Stomach (tissue), 4 donors: ENCODE results near the gene CCDC167.

Source experiments
- EP300 ChIP-seq: sonication (generic); formaldehyde crosslinking; IDR thresholded peaks from one replicate; pipeline ENCODE4 v1.6.1; 2017; ENCODE audit warnings: antibody characterized with exemption
- POLR2A ChIP-seq, 4 donors: fragments of 450-650 bp; IDR thresholded peaks; one replicate each; pipeline ENCODE4 v1.6.1; 2016; ENCODE audit warnings: antibody characterized with exemption in 4 of 4, control low read depth in 2 of 4, mild to moderate bottlenecking in 1 of 4, moderate library complexity in 1 of 4
- POLR2AphosphoS5 ChIP-seq, 3 donors: sonication (generic); formaldehyde crosslinking; IDR thresholded peaks; one replicate each; pipeline ENCODE4 v1.6.1; 2016; ENCODE audit warnings: antibody characterized with exemption in 3 of 3
- TF ChIP-seq, protein P1 (sequence below), 7 experiments: fragments of 450-650 bp in 4 of 7; fragments of 200-600 bp in 3 of 7; sonication (generic) in 3 of 7; IDR thresholded peaks; one replicate each; pipeline ENCODE4 v1.5.1; 2016 to 2019; ENCODE audit warnings: antibody characterized with exemption in 7 of 7, control low read depth in 2 of 7, mild to moderate bottlenecking in 1 of 7

DNA sequence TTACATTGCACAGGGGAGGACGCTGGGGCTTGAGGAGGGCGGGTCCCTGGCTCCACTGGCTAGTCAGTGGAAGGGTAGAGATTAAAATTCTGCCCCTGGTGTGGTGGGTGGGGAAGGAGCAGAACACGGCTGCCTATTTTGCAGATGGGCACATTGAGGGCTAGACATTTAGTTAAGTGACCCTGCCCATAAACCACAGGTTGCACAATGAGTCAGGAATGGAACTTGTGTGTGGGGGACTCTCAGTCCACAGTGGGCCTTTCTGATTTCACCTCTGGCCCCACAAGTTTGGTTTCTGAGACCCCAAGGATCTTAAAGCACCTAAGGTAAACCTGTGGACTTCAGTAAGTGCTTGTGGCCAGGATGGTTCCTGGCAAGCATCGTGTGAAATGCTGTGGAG, 22.0 kb upstream of the CCDC167 start:
- TF ChIP-seq, protein P1, sequence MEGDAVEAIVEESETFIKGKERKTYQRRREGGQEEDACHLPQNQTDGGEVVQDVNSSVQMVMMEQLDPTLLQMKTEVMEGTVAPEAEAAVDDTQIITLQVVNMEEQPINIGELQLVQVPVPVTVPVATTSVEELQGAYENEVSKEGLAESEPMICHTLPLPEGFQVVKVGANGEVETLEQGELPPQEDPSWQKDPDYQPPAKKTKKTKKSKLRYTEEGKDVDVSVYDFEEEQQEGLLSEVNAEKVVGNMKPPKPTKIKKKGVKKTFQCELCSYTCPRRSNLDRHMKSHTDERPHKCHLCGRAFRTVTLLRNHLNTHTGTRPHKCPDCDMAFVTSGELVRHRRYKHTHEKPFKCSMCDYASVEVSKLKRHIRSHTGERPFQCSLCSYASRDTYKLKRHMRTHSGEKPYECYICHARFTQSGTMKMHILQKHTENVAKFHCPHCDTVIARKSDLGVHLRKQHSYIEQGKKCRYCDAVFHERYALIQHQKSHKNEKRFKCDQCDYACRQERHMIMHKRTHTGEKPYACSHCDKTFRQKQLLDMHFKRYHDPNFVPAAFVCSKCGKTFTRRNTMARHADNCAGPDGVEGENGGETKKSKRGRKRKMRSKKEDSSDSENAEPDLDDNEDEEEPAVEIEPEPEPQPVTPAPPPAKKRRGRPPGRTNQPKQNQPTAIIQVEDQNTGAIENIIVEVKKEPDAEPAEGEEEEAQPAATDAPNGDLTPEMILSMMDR (IDR thresholded peaks at IDR 0.05) = no peak
- TF ChIP-seq POLR2AphosphoS5 (IDR thresholded peaks at IDR 0.05) (no peak), POLR2A (IDR thresholded peaks at IDR 0.05) (no peak), EP300 (no peak)
